GM12872 (cell line): ENCODE data around the gene SMTNL1.

Experiments used
- TF ChIP-seq, protein P1 (sequence below): IDR thresholded peaks from 3 replicates; pipeline ENCODE4 v1.5.1; 2011; ENCODE audit warnings: low read depth, mild to moderate bottlenecking, low read length, moderate library complexity; ENCODE audit not compliant: insufficient read depth

Gene SMTNL1

DNA sequence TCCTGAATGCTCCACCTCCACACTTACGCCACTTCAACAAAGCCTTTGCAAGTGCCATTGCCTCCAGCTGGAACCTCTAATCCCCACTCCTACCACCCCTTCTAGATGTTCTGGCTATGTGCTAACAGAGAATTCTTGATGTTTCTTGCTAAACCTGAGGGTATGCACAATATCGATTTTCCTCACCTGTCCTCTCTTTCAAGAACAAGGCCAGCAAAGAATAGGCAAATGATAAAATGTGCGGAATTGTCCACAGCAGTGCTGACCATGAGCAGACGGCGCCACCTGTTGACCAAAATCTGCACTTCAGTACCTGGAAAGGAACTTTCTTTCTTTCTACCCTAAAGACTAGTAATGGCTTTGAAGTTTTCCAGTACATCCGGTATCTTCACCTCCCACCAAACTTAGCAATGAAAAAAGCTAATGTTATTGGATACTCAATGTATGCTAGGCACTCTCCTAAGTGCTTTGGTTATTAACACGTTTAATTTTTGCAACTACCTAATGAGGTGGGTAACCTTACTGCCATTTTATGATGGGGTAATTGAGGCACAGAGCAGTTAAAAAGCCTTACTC lies 10.3 kb upstream of the SMTNL1 start:
- TF ChIP-seq, protein P1, sequence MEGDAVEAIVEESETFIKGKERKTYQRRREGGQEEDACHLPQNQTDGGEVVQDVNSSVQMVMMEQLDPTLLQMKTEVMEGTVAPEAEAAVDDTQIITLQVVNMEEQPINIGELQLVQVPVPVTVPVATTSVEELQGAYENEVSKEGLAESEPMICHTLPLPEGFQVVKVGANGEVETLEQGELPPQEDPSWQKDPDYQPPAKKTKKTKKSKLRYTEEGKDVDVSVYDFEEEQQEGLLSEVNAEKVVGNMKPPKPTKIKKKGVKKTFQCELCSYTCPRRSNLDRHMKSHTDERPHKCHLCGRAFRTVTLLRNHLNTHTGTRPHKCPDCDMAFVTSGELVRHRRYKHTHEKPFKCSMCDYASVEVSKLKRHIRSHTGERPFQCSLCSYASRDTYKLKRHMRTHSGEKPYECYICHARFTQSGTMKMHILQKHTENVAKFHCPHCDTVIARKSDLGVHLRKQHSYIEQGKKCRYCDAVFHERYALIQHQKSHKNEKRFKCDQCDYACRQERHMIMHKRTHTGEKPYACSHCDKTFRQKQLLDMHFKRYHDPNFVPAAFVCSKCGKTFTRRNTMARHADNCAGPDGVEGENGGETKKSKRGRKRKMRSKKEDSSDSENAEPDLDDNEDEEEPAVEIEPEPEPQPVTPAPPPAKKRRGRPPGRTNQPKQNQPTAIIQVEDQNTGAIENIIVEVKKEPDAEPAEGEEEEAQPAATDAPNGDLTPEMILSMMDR = peak; percentile 88

DNA sequence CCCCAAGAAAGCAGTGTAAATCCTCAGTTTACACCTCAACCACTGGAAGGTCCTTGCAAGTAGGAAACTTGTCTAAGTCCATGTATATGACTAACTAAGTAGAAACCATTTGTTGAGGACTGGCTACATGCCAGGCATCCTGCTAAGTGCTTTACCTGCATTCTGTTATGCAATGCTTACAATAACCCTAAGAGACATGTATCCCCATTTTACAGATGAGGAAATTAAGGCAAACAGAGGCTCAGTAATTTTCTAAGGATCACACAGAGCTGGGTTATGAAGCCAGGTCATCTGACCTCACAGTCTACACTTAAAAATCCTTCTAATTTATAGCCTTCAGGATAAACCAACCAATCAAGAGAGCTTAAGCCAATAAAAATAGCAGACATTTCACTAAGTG lies 8.4 kb upstream of the SMTNL1 start:
- TF ChIP-seq, protein P1 = no peak

DNA sequence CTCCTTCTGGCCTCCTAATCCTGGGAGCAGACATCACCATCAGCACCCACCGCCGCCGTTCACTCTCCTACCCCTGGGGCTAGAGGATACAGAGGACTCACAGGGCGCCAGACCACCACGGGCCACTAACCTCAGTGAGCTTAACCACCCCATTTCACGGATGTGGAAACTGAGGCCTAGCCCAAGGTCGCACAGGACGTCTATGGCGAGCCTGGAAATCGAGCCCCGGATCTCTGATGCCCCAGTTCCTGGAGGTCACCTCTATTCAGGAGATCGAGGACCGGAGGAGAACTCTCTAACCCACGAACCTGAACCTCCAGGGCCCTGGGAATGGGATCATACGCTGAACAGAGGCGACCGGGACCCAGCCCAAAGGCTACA lies 7.2 kb upstream of the SMTNL1 start:
- TF ChIP-seq, protein P1 = no peak

DNA sequence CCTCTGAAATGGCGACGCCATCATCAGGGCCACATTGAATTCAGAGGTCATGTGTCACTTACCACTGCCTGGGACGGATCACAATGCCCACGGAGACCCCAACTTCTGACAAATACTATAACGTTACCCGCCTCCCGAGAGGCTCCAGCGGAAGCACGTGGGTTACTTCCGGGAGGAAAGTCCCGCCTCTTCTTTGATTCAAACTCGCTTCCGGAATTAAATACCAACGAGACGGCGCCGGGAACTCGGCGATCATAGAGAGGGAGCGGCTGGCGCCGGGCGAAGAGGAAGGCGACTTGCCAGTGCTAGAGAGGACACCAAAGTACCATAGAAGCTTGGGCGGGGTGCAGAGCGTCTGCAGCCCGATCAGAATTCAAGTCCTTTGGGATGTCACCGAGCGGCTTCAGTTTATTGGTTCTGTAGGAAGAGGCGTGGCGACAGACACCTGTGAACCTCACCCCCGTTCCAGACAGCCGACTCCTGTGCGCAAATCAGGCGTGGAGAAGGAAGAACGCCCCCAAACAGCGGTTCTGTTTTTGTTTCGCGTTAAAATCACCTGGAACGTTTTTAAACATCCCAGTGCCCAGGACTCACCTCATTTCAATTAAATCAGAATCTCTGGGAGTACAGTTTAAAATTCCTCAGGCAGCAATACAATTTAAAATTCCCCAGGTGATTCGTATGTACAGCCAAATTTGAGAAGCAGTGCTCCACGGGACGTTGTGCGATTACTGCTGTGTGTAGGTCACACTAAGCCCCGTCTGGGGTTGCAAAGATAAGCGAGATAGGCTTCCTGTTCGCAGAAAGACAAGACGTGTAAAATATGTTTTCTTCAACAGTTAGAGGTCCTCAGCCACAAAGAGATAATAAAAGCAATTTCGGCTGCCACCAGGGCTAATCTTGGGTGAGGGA lies 6.5 kb upstream of the SMTNL1 start, which contains the start of gene TIMM10:
TSS of gene TIMM10 (minus strand) at position 159 of the 912 bp plus-strand sequence. CDS start 565 bp downstream, outside the sequence.
- TF ChIP-seq, protein P1 = no peak

DNA sequence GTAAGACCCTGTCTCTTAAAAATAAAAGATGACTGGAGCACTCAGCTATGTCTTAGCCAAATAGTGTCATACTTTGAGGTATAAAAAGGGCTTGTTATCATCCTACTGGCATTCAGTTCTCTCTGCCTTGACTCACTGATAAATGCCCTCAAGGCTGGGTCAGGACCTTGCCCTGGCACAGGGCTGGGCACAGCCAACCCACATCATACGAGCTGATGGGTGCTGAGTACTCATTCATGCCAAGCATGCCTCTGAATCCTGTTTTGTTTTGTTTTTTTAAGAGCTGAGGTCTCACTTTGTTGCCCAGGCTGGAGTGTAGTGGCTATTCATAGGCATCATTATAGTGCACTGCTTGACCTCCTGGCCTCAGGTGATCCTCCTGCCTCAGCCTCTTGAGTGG lies 1.9 kb downstream of the SMTNL1 start:
- TF ChIP-seq, protein P1 = no peak

DNA sequence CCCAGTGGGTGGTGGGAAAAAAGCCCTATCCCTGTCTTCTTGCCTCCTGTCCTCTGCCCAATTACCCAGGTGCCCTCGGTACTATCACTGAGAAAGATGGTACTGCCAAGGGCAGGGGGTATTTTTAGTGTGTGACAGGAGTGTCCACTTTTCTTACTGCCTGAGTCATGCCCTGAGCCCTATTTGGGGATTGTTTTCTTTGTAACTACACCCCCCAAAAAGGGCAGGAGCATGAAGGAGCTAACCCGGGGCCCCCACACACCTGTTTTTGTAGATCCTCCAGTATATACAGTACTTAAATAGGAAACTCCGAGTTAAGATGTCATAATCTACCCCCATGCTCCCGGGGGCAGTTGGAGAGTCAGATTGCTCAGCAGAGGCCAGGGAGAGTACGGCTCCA lies 3.8 kb downstream of the SMTNL1 start:
- TF ChIP-seq, protein P1 = no peak

DNA sequence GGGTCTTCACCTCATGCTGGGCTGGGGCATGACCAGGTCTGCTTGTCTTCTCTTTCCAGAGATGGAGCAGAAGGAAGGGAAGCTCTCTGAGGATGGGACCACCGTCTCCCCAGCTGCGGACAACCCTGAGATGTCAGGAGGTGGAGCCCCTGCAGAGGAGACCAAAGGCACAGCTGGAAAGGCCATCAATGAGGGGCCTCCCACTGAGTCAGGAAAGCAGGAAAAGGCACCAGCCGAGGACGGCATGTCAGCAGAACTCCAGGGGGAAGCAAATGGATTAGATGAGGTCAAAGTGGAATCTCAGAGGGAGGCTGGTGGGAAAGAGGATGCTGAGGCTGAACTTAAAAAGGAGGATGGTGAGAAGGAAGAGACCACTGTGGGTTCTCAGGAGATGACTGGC lies 5.2 kb downstream of the SMTNL1 start:
- TF ChIP-seq, protein P1 = no peak
